ACHN (cell line): ENCODE data around the gene SIN3B.

Experiments
- DNase-seq: peaks from one replicate; pipeline ENCODE4 v3.0.0-alpha.2; 2015
- in situ Hi-C: cut with HindIII; loops from 2 replicates; pipeline ENCODE4 v1.10.0; 2017; ENCODE audit warnings: low sequenced_read_pairs, low pct_ligation_motif_present, low pct_unique_long_range_greater_than_20kb

Gene SIN3B

DNA sequence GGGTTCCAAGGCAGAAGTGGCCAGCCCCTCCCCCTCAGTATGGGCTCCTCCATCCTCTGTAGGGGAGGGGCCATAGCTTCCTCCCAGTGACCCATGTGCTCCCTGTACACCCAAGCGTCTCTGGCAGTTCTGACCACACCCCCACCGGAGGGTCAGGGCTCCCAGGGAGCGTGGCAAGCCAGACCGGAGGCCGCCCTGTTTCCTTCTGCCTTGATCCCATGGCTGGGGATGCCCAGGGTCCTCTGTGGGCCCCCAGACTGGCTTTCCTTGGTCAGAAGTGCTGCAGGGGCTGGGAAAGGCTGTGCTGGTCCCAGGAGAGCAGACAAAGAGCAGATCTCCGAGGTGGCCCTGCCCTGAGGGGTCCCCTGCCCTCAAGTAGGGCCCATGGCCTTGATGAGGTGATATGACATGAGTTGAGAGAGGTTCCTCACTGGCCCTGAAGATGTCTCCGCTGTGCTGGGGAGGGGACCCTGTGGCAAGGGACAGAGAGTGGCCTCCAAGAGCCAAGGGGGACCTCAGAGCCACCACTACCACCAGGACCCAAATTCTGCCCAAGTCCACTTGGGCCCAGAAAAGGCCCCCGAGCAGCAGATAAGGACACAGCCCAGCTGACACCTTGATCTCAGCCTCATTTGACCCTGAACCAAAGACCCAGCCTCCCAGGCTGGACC lies 51.8 kb downstream of the SIN3B start:
- in situ Hi-C loops = no loop called here
- DNase-seq = no peak

DNA sequence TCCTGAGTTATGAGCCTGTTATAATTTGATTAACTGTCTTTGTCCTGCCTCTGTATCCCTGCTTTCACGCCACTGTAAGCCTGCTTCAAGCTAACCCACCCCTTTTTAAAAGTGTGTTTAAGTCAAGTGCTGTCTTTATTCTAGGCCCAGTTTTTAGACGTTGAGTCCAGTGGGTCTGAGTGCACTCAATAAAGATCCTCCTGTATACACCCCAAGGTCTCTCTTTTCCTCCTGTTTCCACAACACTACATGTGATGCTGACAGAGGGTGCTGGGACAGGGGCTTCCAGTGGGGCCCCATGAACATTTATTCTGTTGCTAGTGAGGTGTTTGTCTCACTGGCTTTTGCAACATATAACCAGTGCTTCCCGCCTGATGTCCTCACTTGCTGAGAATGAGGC lies 52.9 kb downstream of the SIN3B start:
- in situ Hi-C loops = no loop called here
- no peak for DNase-seq

DNA sequence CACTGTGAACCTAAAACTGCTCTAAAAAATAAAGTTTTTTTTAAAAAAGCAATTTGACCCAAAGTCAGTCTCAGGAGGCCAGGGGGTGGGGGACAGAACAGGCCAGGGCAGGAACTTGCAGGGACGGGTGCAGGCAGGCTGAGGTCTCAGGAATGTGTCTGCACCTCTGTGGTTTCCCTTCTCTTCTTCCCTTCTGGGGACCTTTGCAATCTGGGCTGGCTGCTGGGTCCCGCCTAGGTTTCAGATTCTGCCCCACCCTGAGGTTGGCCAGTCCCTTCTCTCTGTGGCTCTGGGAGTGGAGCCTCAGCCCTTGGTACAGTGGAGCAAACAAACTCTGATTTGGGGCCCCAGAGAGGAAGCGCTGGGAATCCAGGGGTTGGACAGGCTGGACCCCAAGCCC lies 54.3 kb downstream of the SIN3B start:
- in situ Hi-C loops = no loop called here
- DNase-seq = no peak

DNA sequence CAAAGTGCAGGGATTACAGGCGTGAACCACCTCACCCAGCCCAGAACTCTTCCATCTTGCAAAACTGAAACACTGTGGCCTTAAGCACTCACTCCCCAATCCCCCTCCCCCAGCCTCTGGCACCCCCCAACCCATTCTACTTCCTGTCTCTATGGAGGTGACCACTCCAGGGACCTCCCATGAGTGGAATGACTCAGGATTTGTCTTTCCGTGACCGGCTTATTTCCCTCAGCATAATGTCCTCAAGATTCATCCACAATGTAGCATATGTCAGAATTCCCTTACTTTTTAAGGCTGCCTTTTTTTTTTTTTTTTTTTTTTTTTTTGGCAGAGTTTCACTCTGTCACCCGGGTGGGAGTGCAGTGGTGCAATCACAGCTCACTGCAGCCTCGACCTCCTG lies 56.0 kb downstream of the SIN3B start:
- no peak for DNase-seq
- in situ Hi-C loops = no loop called here

DNA sequence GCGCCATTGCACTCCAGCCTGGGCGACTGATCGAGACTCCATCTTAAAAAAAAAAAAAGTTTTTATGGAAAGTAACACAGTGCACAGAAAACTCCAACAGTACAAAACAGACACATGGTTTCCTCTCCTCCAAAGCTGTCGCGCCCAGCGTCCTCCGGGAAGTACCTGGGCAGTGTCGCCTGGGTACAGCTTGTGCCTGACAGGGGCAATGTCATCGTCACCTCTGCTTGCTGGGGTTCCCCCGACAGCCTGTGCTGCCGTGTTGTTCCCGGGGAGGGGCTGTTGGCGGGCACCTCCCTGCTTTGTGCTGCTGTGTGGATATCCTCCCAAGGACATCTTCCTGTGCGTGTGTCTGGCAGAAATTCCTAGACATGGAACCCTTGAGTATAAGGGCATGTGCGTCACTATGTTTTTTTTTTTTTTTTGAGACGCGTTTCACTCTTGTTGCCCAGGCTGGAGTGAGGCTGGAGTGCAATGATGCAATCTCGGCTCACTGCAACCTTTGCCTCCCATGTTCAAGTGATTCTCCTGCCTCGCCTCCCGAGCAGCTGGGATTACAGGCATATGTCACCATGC lies 57.2 kb downstream of the SIN3B start:
- DNase-seq = no peak
- in situ Hi-C loops = no loop called here

DNA sequence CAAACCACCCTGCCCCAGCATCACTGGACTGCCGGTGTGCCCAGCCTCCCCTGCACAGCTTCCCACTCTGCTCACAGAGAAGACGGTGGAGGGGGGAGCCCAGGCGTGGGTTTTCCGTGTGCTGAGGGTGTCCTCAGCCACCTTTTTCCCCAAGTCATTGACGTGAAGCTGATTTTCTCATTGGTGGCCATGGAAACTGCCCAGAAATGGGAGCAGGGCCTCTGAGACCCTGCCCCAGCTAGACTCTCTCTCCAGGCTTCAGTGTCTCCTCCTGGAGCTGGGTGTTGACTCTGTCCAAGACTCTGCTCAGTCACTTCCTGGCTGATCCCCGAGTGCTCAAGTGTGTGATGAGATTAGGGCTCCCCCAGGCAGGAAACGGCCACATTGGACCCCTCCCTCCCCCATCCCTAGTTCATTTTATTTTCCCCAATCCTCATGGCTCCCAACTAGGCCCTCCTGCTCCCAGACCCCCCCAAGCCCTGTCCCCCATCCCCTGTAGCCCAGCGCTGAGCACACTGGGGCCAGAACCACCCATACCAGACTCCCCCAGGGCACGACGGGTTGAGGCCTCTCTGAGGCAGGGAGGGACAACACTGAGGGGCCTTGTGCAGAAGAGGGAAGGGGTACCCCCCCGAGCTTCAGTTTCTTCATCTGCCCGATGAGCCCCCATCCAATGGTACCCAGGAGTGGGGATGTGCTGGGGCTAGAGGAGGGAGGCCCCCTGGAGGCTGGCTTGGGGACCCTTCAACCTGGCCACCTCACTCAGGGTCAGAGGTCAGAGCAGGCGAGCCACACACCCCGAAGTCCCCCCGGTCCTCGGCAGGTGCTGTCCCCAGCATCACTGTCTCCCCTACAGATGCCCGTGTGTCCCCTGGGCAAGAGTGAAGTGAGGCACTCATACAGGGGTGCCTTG lies 58.4 kb downstream of the SIN3B start:
- in situ Hi-C loops = no loop called here
- DNase-seq = no peak

DNA sequence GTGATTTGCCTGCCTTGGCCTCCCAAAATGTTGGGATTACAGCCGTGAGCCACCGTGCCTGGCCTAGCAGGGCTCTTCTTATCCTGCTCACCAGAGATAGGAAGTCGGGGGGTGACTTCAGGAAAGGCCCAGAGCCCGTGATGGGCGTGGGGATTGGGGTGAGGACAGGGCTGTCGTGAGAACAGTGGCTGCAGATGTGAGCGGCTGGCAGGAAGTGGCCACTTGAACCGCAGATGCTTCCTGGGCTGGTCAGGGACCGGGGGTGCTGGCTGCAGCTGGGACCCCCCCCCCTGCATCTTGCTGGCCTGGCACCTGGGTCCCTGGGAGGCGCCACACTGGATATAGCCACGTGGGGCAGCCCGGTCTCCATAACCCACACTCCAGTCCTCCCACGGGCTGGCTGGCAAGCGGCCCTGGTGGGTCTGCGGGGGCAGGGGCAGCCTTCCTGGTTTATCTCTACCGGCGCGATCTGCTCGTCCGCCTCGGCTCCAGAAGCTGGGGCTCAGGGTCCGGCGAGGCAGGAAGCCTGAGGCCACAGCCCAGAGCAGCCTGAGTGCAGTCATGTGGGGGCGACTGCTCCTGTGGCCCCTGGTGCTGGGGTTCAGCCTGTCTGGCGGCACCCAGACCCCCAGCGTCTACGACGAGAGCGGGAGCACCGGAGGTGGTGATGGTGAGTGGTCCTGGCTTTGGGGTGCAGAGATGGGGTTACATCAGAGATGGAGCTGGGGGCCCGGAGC lies 59.6 kb downstream of the SIN3B start, which contains the start of gene F2RL3:
TSS of gene F2RL3 (plus strand) at position 371 of the 737 bp plus-strand sequence. CDS start at position 562, 191 bp downstream.
- DNase-seq = no peak
- in situ Hi-C loops = no loop called here

DNA sequence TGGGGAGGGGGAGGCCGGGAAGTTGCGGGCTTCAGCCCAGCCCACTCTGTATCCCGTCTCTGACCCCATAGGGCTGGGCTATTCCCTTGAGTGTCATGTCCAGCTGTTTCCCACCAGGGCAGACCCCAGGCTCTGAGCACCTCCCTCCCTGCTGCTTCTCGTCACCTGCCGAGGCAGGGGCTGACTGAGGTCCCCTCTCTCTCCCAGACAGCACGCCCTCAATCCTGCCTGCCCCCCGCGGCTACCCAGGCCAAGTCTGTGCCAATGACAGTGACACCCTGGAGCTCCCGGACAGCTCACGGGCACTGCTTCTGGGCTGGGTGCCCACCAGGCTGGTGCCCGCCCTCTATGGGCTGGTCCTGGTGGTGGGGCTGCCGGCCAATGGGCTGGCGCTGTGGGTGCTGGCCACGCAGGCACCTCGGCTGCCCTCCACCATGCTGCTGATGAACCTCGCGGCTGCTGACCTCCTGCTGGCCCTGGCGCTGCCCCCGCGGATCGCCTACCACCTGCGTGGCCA lies 60.2 kb downstream of the SIN3B start:
- DNase-seq = no peak
- in situ Hi-C loops = no loop called here

DNA sequence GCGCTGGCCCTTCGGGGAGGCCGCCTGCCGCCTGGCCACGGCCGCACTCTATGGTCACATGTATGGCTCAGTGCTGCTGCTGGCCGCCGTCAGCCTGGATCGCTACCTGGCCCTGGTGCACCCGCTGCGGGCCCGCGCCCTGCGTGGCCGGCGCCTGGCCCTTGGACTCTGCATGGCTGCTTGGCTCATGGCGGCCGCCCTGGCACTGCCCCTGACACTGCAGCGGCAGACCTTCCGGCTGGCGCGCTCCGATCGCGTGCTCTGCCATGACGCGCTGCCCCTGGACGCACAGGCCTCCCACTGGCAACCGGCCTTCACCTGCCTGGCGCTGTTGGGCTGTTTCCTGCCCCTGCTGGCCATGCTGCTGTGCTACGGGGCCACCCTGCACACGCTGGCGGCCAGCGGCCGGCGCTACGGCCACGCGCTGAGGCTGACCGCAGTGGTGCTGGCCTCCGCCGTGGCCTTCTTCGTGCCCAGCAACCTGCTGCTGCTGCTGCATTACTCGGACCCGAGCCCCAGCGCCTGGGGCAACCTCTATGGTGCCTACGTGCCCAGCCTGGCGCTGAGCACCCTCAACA lies 60.8 kb downstream of the SIN3B start:
- DNase-seq = no peak
- in situ Hi-C loops = no loop called here

DNA sequence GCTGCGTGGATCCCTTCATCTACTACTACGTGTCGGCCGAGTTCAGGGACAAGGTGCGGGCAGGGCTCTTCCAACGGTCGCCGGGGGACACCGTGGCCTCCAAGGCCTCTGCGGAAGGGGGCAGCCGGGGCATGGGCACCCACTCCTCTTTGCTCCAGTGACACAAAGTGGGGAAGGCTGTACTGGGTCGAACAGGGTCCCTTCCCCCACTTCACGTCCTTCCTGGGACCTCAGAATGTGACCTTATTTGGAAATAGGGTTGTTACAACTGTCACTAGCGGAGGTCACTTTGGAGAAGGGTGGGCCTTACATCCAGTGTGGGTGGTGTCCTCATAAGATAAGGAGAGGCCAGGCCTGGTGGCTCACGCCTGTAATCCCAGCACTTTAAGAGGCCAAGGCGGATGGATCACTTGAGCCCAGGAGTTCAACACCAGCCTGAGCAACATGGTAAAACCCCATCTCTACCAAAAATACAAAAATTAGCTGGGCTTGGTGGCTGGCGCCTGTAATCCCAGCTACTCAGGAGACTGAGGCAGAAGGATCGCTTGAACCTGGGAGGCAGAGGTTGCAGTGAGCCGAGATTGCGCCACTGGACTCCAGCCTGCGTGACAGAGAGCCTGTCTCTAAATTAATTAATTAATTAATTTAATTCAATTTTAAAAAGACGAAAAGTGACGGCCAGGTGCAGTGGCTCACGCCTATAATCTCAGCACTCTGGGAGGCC lies 61.4 kb downstream of the SIN3B start:
- DNase-seq = no peak
- in situ Hi-C loops = no loop called here

DNA sequence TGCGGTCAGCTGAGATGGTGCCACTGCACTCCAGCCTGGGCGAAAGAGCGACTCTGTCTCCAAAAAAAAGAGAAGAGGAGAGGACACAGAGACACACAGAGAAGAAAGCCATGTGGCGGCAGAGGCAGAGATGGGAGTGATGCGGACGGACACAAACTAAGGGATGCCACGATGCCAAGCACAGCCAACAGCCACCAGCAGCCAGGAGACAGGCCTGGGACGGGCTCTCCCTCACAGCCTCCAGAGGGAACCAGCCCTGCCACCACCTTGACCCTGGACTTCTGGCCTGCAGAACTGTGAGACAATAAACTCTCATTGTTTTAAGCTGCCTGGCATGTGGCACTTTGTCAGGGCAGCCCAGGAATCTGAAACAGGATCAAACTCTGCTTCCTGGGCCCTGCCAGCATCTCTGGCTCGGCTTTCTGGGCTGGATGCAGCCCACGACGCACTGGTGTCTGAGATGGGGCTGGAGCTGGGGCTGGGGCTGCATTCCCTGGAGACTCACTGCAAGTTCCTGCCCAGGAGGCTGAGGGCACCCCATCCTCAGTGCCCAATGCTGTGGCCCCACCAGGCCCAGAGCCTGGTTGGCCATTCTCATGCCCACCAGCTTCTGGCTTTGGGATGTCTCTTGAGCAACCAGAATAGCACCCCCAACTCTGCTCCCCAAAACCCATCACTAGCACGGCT lies 62.6 kb downstream of the SIN3B start:
- in situ Hi-C loops = no loop called here
- no peak for DNase-seq

DNA sequence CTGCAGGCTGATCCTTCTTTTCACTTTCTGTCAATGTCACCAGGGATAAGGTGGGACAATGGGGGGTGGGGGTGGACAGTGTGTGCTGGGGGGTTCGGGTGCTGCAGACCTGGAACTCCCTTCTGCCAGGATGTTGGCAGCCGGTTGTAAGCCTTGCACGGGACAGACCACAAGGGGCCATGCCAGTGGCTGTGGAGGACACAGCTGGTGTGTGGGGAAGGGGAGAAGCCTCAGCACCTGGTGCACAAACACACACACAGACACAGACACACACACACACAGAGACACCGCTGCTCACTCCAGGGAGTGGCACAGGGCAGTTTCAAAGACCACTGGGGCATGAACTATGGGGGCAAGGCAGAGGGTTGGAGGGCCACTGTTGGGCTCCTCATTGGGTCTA lies 63.2 kb downstream of the SIN3B start:
- DNase-seq = no peak
- in situ Hi-C loops = no loop called here

DNA sequence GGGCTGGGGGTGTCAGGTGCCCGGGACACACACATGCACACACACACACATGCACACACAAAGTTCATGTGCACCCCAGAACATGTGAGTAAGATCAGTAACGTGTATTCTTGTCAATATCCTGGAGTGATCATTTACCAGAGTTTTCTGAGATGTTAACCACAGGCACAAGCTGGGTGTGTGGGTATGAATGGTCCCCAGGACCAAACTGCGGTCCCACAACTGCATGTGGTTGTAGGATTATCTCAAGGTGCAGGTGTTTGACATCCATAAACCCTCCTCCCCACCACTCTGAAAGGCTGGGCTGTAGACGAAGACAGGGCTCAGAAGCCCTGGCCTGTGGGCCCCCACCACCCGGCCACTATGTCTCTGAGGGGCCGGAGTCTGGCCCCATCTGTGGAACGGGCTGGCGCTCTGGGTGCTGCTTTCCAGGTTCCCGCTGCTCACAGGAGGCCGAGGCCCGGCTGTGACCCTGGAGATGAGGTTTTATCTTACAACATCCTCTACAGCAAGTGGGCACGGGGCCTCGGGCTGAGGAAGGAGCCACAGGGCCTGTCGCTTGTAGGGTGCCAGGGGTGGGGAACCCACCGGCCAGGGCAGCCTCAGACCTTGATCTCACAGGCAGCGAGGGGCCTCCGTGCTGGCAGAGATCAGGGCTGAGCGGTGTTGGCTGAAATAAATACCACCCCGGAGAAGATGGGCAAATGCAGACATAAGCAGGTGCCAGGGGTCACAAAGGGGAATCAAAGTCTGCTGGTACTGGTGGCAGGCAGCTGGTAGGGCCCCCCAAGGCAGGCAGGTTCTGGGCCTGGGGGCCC lies 63.9 kb downstream of the SIN3B start:
- in situ Hi-C loops = no loop called here
- no peak for DNase-seq

DNA sequence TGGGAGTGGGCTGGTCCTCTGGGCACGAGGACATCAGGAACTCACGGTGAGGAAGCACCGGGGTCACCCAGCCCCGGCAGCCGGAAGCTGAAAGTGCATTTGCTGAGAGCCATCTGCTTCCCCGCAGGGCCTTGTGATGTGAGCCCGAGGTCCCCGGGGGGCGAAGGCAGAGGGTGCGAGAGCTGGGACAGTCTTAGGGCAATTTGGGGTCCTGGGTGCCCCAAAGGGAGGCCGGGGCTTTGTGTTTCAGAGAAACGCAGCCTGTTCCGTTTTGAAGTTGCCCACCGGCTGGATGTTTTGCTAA lies 64.4 kb downstream of the SIN3B start:
- no peak for DNase-seq
- in situ Hi-C loops = no loop called here

DNA sequence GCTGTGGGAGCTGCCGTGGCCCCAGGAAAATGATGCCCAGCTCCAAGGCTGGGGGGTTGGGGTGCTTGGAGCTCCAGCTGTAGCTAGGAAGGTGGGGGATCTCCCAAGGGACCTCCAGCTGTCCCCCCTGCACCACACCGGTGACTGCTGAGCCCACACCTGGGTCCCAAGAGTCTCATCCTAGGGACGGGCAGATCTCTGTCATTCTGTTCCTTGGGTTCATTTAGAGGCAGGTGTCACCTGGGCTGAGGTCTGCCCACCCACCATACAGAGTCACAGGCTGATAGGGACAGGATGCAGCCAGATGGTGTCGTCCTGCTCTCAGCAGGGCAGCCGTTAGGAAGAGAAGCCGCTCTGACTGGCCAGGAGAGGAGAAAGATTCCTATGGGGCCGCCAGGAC lies 64.9 kb downstream of the SIN3B start:
- DNase-seq = no peak
- in situ Hi-C loops = no loop called here

DNA sequence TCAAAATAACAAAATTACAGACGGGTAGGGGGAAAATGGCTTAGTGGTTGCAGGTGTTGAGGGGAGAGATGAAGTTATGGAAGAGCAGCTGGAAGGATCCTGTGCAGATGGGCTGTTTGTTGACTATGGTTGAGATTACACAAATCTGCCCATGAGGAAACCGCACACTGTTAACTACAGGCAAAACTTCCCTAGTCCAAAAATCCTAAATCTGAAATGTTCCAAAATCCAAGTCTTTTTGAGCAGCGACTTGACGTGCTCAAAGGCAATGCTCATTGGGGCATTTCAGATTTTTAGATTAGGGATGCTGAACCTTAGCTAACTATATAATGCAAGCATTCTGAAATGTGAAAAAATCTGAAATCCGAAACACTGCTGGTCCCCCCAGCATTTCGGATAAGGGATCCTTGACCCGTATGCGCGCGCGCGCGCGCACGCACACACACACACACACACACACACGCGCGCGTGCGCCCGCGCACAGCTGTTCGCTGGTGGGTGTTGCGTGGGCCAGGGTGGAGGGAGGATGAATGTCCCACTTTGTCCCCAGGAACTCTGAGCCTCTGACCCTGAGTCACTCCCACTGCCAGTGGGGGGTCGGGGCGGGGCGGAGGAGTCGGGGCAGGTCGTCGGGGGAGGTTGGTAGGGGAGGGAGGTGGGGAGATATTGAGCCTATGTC lies 66.4 kb downstream of the SIN3B start:
- in situ Hi-C loops = no loop called here
- DNase-seq = no peak
